PC-9 (cell line): ENCODE data around the gene EFHD1. TPM values are rescaled to one million over a fixed set of nuclear protein-coding genes. Genes with fewer than 3 reads are reported as not detected.
A peak's percentile ranks its signal among the peaks of the same experiment; 100 is the strongest.
"Not testable (repeated sequence)": the region's sequence is repeated elsewhere in the genome, so short reads cannot be mapped to it uniquely, and the experiment has no call there.

Experiments
- BruUV-seq: library from RNA; stranded (reverse); fragments of 400-500 nt; replicated peaks from 2 replicates; lab custom pipeline; 2021; lab: Mats Ljungman, UMichigan
- CTCF ChIA-PET: fragments of 300-600 bp; sonication (Branson Sonifier 250); formaldehyde crosslinking; loops from one replicate; lab custom pipeline; 2022; ENCODE audit warnings: antibody characterized with exemption; lab: Charles Lee
- POLR2A ChIA-PET: fragments of 300-600 bp; sonication (Branson Sonifier 250); formaldehyde crosslinking; loops from one replicate; lab custom pipeline; 2022; ENCODE audit warnings: antibody characterized with exemption; ENCODE audit not compliant: unreplicated experiment; lab: Charles Lee
- DNase-seq, 2 experiments: peaks; one replicate each; pipeline versions ENCODE4 v3.0.0 to v3.0.0-alpha.2; 2015 to 2022; ENCODE audit warnings: mixed read lengths in 1 of 2
- H2AFZ ChIP-seq: fragments of 200-600 bp; sonication (generic); 2 replicates; pipeline ENCODE4 v1.8.1; 2017; ENCODE audit warnings: antibody characterized with exemption
- H3F3A ChIP-seq: fragments of 200-600 bp; sonication (generic); 2 replicates; pipeline ENCODE4 v1.8.1; 2017; ENCODE audit warnings: antibody characterized with exemption, mild to moderate bottlenecking, low read depth; ENCODE audit not compliant: insufficient read depth
- H3K27ac ChIP-seq: fragments of 200-600 bp; sonication (generic); 2 replicates; pipeline ENCODE4 v1.6.1; 2016; ENCODE audit warnings: mixed run types
- H3K27me3 ChIP-seq: fragments of 200-600 bp; sonication (generic); 2 replicates; pipeline ENCODE4 v1.6.1; 2016; ENCODE audit warnings: low read depth, mixed run types; ENCODE audit not compliant: insufficient read depth
- H3K36me3 ChIP-seq: fragments of 200-600 bp; sonication (generic); 2 replicates; pipeline ENCODE4 v1.6.1; 2016; ENCODE audit warnings: low read depth, mixed run types
- H3K4me1 ChIP-seq: fragments of 200-600 bp; sonication (generic); replicated peaks from 2 replicates; pipeline ENCODE4 v1.6.1; 2016; ENCODE audit warnings: mixed run types; ENCODE audit not compliant: insufficient read depth
- H3K4me2 ChIP-seq: fragments of 200-600 bp; sonication (generic); 2 replicates; pipeline ENCODE4 v1.6.1; 2017; ENCODE audit warnings: mixed run types
- H3K4me3 ChIP-seq: fragments of 200-600 bp; sonication (generic); 2 replicates; pipeline ENCODE4 v1.6.1; 2016; ENCODE audit warnings: mixed run types
- H3K79me2 ChIP-seq: fragments of 200-600 bp; sonication (generic); 2 replicates; pipeline ENCODE4 v1.6.1; 2017; ENCODE audit warnings: low read depth, mixed run types
- H3K9me2 ChIP-seq: fragments of 200-600 bp; sonication (generic); 2 replicates; pipeline ENCODE4 v1.8.1; 2017; ENCODE audit warnings: mild to moderate bottlenecking; ENCODE audit not compliant: insufficient read depth
- H3K9me3 ChIP-seq: fragments of 200-600 bp; sonication (generic); 2 replicates; pipeline ENCODE4 v1.8.1; 2016; ENCODE audit warnings: low read depth; ENCODE audit not compliant: insufficient read depth
- H4K20me1 ChIP-seq: fragments of 200-600 bp; sonication (generic); 2 replicates; pipeline ENCODE4 v1.8.1; 2017; ENCODE audit not compliant: insufficient read depth
- EZH2 ChIP-seq: fragments of 200-600 bp; sonication (generic); IDR thresholded peaks from 2 replicates; pipeline ENCODE4 v1.8.0; 2017; ENCODE audit warnings: antibody characterized with exemption, low read depth
- intact Hi-C: fragments of 100-400 bp; cut with micrococcal nuclease; formaldehyde crosslinking; loops from one replicate; pipeline ENCODE4 v1.10.0; 2022; ENCODE audit not compliant: unreplicated experiment
- total RNA-seq: library from RNA; stranded (reverse); gene quantifications from 2 replicates; pipeline ENCODE4 v1.2.3, GENCODE V29; 2021
- TF ChIP-seq, protein P1 (sequence below): fragments of 200-600 bp; sonication (generic); conservative IDR thresholded peaks from 2 replicates; pipeline ENCODE4 v1.6.1; 2017; ENCODE audit warnings: mixed run types, antibody characterized with exemption, mild to moderate bottlenecking, moderate library complexity

EFHD1 gene
- total RNA-seq, 1 experiment from 2014 or later: 10.6 TPM

DNA sequence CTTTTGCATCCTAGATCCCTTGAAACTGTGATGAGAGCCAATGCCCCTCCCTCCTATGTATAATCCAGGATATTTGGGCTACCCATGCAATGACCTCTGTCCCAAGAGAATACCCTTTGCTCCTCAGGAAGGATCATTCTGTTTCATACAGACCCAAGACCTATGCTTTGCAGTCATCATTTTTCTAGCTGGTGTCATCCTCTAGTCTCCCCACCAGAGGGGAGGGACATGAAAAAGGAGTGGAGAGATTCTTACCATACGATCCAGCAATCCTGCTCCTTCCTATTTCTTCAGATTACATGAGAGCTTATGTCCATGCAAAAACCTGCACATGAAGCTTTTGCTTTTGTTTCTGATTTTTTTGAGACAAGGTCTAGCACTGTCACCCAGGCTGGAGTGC is 50.0 kb downstream of the EFHD1 start:
- H3K36me3 ChIP-seq: no peaks in the 10 kb centered on the region
- H3K4me2 ChIP-seq: no peak overlapping the region
- intact Hi-C loops: no loop called here
- CTCF ChIA-PET: interaction anchor here (0.6 kb wide), 1 partner anchor 52 kb away, joined by 4 read pairs; no protein-coding TSS in a partner anchor
- no peaks in the 10 kb centered on the region for H3F3A ChIP-seq
- TF ChIP-seq, protein P1, sequence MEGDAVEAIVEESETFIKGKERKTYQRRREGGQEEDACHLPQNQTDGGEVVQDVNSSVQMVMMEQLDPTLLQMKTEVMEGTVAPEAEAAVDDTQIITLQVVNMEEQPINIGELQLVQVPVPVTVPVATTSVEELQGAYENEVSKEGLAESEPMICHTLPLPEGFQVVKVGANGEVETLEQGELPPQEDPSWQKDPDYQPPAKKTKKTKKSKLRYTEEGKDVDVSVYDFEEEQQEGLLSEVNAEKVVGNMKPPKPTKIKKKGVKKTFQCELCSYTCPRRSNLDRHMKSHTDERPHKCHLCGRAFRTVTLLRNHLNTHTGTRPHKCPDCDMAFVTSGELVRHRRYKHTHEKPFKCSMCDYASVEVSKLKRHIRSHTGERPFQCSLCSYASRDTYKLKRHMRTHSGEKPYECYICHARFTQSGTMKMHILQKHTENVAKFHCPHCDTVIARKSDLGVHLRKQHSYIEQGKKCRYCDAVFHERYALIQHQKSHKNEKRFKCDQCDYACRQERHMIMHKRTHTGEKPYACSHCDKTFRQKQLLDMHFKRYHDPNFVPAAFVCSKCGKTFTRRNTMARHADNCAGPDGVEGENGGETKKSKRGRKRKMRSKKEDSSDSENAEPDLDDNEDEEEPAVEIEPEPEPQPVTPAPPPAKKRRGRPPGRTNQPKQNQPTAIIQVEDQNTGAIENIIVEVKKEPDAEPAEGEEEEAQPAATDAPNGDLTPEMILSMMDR: no peak
- no peaks in the 10 kb centered on the region for H4K20me1 ChIP-seq
- H3K4me1 ChIP-seq: no peaks in the 10 kb centered on the region
- POLR2A ChIA-PET: no interaction called here
- H3K27me3 ChIP-seq: peaks cover 45% of the 10 kb centered on the region
- no TSS peak for BruUV-seq
- no peaks in the 10 kb centered on the region for H3K79me2 ChIP-seq
- H3K27ac ChIP-seq: no peak overlapping the region
- DNase-seq: peak in 1 of 2 experiments; percentile 20
- no peak overlapping the region for H3K4me3 ChIP-seq
- no peaks in the 10 kb centered on the region for H3K9me3 ChIP-seq
- H2AFZ ChIP-seq: no peak overlapping the region
- H3K9me2 ChIP-seq: no peaks in the 10 kb centered on the region

DNA sequence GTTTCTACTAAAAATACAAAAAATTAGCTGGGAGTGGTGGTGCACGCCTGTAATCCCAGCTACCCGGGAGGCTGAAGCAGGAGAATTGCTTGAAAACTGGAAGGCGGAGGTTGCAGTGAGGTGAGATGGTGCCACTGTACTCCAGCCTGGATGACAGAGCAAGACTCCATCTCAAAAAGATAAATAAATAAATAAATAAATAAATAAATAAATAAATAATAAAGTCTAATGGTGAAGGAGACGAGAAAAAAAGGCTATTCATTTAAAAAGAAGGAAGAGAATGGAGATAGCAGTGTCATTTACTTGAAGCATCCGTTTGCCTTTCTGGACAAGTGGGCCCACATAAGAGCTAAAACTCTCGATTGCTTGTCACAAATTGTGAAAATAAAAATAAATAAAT is 52.0 kb downstream of the EFHD1 start:
- CTCF ChIA-PET, H3K4me2 ChIP-seq, H2AFZ ChIP-seq, DNase-seq, POLR2A ChIA-PET, H3K27ac ChIP-seq, H3K9me3 ChIP-seq, H3K4me1 ChIP-seq, H3K36me3 ChIP-seq, BruUV-seq, intact Hi-C loops, H4K20me1 ChIP-seq, H3K4me3 ChIP-seq, H3K9me2 ChIP-seq, H3F3A ChIP-seq, H3K79me2 ChIP-seq: not testable (repeated sequence)
- peaks cover 45% of the 10 kb centered on the region for H3K27me3 ChIP-seq

DNA sequence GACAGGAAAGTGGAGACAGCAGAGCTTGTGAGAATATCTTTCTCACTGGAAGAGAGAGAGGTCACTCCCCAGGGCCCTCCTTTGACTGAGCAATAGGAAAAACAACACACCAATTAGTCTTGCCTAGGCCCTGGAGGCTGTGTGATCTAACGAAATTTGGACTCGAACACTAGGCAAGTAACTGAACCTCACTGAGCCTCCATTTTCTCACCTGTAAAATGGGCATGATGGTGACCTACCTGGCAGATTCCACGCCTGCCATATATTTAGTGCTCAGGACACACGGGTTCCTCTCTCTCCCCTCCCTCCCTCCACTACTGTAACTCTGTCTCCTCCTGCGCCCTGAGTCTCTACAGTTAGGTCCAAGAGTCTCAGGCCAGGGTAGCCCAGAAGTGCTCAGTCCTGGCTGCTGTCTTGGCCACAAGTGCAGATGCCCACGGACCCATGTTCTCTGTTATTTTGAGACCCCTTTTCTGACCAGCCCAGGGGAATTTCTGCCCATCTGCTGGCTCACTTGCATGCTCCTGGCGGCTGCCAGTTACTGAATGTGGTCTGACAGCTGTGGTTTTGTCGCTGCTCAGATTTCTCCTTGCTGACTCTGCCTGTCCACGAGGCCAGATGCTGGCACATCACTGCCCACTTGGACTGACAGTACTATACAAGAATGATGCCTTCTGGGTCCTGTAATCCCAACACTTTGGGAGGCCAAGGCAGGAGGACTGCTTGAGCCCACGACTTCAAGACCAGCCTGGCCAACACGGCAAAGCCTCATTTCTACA is 54.2 kb downstream of the EFHD1 start:
- H3K27ac ChIP-seq: no peak overlapping the region
- DNase-seq: peak in 1 of 2 experiments; percentile 29
- H3K27me3 ChIP-seq: peaks cover 33% of the 10 kb centered on the region
- H3F3A ChIP-seq: no peaks in the 10 kb centered on the region
- no peak overlapping the region for H3K4me3 ChIP-seq
- no peaks in the 10 kb centered on the region for H4K20me1 ChIP-seq
- TF ChIP-seq EZH2: no peak
- TF ChIP-seq, protein P1: no peak
- no peaks in the 10 kb centered on the region for H3K36me3 ChIP-seq
- H3K4me2 ChIP-seq: no peak overlapping the region
- H2AFZ ChIP-seq: no peak overlapping the region
- POLR2A ChIA-PET: no interaction called here
- no peaks in the 10 kb centered on the region for H3K79me2 ChIP-seq
- intact Hi-C loops: no loop called here
- H3K4me1 ChIP-seq: no peaks in the 10 kb centered on the region
- no peaks in the 10 kb centered on the region for H3K9me3 ChIP-seq
- CTCF ChIA-PET: no interaction called here
- H3K9me2 ChIP-seq: no peaks in the 10 kb centered on the region
- no TSS peak for BruUV-seq
